ENCODE results near the gene PREB.
"Not testable (repeated sequence)": the region's sequence is repeated elsewhere in the genome, so short reads cannot be mapped to it uniquely, and the experiment has no call there.

DNA sequence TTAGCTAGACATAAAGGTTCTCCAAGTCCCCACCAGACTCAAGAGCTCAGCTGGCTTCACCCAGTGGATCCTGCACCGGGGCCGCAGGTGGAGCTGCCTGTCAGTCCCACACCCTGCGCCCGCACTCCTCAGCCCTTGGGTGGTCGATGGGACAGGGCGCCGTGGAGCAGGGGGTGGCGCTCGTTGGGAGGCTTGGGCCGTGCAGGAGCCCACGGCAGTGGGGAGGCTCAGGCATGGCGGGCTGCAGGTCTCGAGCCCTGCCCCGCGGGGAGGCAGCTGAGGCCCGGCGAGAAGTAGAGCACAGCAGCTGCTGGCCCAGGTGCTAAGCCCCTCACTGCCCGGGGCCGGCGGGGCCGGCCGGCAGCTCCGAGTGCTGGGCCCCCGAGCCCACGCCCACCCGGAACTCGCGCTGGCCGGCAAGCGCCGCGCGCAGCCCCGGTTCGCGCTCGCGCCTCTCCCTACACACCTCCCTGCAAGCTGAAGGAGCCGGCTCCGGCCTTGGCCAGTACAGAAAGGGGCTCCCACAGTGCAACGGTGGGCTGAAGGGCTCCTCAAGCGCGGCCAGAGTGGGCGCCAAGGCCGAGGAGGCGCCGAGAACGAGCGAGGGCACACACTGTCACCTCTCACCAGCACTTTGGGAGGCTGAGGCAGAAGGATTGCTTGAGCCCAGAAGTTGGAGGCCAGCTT lies 22.9 kb downstream of the PREB start:
- TF ChIP-seq POLR2A (IDR thresholded peaks at IDR 0.05; ENCODE audit: low read length); GATA1 (IDR thresholded peaks at IDR 0.05; ENCODE audit: low read depth, low read length): not testable (repeated sequence)

Data from erythroblast (primary cell).